H1 (cell line): ENCODE data around the gene FRMD5. TPM values are rescaled to one million over a fixed set of nuclear protein-coding genes. Genes with fewer than 3 reads are reported as not detected.

Source experiments
- ATF3 ChIP-seq: IDR thresholded peaks from 2 replicates; pipeline ENCODE4 v1.6.1; 2011; ENCODE audit warnings: low read depth, mild to moderate bottlenecking, low read length; ENCODE audit not compliant: insufficient read depth
- CTCF ChIP-seq, 3 experiments: IDR thresholded peaks; 1 replicate in 2 of 3; 2 replicates in 1 of 3; pipeline versions ENCODE4 v1.5.1 to v1.6.1; 2011; ENCODE audit warnings: low read length in 3 of 3, mild to moderate bottlenecking in 3 of 3, inconsistent platforms in 2 of 3, low read depth in 1 of 3, moderate library complexity in 1 of 3; ENCODE audit not compliant: insufficient read depth in 1 of 3; ENCODE audit errors: control extremely low read depth in 1 of 3
- MAFK ChIP-seq: IDR thresholded peaks from 2 replicates; pipeline ENCODE4 v1.6.1; 2012; ENCODE audit warnings: low read depth, mild to moderate bottlenecking, improper control_type of control experiment, low read length
- NRF1 ChIP-seq: IDR thresholded peaks from 2 replicates; pipeline ENCODE4 v1.6.1; 2011; ENCODE audit warnings: mild to moderate bottlenecking, low read depth, low read length, improper control_type of control experiment
- POU5F1 ChIP-seq: IDR thresholded peaks from 2 replicates; pipeline ENCODE4 v1.6.1; 2011; ENCODE audit warnings: low read depth, mild to moderate bottlenecking, low read length, moderate library complexity
- SRF ChIP-seq: IDR thresholded peaks from 2 replicates; pipeline ENCODE4 v1.6.1; 2011; ENCODE audit warnings: mild to moderate bottlenecking, low read depth, low read length, moderate library complexity
- YY1 ChIP-seq: IDR thresholded peaks from 2 replicates; pipeline ENCODE4 v1.6.1; 2011; ENCODE audit warnings: low read depth, mild to moderate bottlenecking, low read length
- polyA plus RNA-seq, 7 experiments: library from polyadenylated mRNA; depleted of rRNA in 3 of 7; stranded (reverse) in 5 of 7; unstranded in 2 of 7; fragments of >200 nt in 5 of 7; fragments of 200-250 nt in 2 of 7; gene quantifications; 1 replicate in 5 of 7; 2 replicates in 1 of 7; 4 replicates in 1 of 7; pipeline versions ENCODE4 v1.2.1 to v1.2.3, GENCODE V29; 2011 to 2013; ENCODE audit warnings: missing spikeins in 2 of 7, mixed read lengths in 2 of 7
- total RNA-seq: library from RNA; stranded (reverse); fragmentation: NEBNext Ultra II Directional; extraction: Animal tissue kit (Norgen Biotek cat#: 25700); gene quantifications from 2 replicates; pipeline ENCODE4 v1.2.1, GENCODE V29; 2021

Gene FRMD5
- total and polyA plus RNA-seq, 2 of the 8 experiments (the other 6 are each of a cell fraction or from before 2014, with no cell fraction given): 10.1 to 12.6 TPM

GRCh38 chr15:43941071-43941470 lies 254.0 kb downstream of the FRMD5 start (continued):
- no peak for TF ChIP-seq NRF1
- TF ChIP-seq ATF3: no peak
- TF ChIP-seq POU5F1: no peak
- TF ChIP-seq CTCF (IDR thresholded peaks at IDR 0.05; ENCODE audit: control extremely low read depth in 1 of 3, insufficient read depth in 1 of 3, low read depth in 1 of 3, low read length in 3 of 3): no peak
- TF ChIP-seq YY1: no peak
- no peak for TF ChIP-seq MAFK
- TF ChIP-seq SRF: no peak
